Activated CD8-positive, alpha-beta memory T cell treated with anti-CD3 and anti-CD28 coated beads for 1 hour (primary cell): ENCODE results near the gene SCN9A.
"Not testable (repeated sequence)": the region's sequence is repeated elsewhere in the genome, so short reads cannot be mapped to it uniquely, and the experiment has no call there.

ENCODE experiments used
- DNase-seq, 2 donors: peaks; one replicate each; pipeline ENCODE4 v3.0.0-alpha.2; 2020; ENCODE audit warnings: low read depth in 1 of 2; ENCODE audit errors: extremely low read depth in 1 of 2

Gene SCN9A

DNA sequence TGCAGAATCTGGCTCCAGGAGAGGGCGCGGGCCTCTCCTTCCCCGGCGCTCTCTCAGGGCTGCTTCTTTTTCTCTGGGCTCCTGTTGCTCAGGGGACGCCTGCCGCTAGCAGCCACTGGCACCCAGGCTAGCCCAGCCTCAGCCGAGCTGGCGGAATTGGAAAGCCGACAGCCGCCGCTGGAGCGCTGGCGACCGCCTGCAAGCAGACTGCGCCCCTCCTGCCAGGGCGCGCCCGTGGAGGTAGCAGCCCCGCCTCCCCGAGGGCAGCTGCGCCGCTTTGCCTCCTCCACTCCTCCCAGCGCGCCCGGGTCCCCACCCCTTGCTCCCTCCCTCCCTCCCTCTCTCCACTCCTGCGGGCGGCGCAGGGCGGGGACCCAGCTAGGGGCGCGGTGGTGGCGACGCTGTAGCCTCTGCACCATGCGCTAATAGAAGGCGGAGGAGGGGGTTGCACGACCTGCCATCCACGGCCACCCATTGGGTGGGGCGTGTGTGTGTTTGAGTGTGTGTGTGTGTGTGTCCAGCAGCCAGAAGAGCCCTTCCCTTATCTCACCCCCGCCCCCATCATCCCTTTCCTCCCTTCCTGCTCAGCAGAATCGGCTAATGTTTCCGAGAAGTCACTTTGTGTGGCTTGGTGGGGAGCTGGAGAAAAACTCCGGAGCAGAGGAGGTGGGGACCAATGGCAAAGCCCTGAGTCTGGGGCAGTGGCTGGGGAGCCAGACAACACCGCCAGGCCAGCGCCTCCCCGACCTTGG is at the start of gene SCN9A:
Gene SCN9A, minus strand, starts transcription at position 209 of the 752 bp plus-strand sequence. CDS start 64,188 bp downstream, outside the sequence.
- DNase-seq, result no peak

DNA sequence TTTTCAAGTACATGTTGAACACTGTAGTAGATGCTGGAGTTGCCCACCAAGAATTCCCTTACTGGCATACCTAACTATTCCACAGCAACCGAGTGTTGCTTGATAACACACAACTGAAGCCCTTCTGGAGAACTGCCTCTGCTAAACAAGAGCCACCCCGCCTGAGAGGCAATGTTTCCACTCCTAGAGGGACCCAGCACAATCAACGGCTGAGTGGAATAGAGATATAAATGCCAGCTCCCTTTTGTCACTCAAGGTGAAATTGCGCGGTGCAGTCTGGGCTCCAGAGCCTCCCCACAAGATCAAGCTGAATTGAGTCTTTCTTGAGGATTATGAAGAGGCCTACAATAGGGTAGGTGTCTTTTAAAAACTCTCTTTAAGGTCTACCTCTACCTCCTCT is 49.1 kb upstream of the SCN9A start:
- DNase-seq, result no peak

DNA sequence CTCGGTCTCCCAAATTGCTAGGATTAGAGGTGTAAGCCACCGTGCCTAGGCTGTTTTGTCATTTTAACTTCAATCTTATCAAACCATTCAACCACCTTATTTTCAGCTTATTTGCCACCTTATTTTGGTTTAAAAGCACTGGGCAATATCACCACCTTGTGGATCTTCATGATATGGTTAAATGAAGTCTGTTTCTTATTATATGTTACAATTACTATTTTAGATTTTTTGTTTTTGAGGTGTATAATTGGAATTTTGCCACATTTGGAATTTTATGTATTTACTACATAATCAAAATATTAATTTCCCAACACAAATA is 43.8 kb upstream of the SCN9A start:
- DNase-seq, result no peak

DNA sequence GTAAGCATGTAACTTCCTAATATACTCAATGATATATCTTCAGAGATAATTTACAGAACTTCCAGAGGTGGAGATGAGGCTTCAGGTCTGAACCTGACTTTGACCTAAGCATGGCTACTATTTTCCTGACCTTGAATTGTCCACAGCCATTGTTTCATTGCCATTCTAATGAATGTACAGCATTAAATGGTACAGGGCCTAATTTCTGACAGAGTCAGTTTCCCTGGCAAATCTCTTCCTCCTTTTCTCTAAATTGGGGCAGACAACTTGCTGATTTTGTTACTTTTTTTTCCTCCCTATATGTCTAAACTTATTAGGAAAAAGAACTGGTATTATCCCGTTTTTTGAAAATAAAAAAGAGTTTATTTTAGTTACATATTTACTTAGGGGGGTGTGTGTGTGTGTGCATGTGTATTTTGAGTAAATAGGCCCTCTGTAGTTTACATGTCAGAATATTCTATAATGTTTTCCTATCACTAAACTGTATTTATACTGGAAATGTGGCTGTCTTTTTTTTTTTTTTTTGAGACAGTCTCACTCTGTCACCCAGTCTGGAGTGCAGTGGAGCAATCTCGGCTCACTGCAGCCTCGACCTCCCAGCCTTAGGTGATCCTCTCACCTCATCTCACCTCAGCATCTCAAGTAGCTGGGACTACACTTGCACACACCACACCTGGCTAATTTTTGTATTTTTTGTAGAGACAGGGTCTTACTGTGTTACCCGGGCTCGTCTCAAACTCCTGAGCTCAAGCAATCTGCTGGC is 43.3 kb upstream of the SCN9A start:
- no peak for DNase-seq

DNA sequence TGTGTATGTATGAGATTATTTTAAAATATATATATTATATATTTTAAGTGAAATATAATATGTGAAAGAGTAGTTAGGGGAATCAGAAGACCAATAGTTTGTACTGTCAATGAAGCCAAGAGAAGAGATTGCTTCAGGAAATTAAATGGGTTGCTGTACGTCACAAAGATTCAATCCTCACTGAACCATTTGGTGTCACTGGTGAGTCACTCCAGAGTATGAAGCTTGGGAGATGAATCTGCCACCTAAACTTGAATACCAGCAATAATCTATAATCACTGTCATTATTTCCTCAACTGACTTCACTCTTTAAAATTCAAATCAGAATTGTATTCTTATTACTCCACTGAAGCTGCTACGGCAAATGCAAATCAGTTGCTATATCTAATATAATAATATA is 41.9 kb upstream of the SCN9A start:
- DNase-seq, result no peak

DNA sequence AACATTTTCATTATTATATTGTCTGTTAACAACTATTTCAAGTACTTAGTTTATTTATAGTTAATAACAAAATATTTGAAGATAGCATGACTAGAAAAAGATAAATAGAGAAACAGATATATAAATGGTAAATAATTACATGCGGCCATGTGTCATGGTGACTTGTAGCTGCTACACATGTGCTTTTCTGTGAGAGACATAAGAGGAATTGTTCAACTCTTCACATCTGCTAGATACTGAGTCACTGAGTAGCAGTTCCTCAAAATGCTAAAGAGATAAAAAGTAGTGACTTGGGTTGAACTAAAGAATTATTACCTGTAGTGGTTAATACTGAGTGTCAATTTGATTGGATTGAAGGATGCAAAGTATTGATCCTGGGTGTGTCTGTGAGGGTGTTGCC is 37.5 kb upstream of the SCN9A start:
- DNase-seq, result no peak

DNA sequence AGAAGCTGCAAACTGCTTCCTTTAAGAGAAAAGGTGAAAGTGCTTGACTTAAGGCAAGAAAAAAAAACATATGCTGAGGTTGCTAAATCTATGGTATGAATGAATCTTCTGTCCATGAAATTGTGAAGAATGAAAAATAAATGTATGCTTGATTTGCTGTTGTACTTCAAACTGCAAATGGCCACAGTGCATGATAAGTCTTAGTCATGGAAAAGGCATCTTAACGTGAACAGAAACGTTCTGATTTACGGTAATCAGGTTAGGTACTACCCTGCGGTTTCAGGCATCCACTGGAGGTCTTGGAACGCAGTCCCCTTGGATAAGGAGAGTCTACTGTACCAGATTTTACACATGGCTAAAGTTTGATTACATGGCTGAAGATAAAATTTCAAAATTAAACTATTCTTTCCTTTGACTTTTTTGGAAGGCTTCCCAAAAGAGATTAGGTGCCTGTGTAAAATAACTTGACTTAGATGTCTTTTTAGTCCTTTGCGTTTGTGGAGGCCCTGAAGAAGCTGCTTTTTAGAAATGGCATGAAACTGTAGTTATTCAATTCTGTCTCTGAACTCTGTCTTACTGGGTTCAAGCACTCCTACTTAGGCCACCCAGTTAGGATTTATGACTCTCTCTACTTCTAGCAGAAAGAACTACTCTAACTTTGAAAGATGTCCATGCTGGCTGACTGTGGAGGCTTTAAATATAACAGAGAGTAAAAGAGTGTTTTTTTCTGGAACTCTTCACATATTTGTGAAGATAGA is 35.9 kb upstream of the SCN9A start:
- DNase-seq, result no peak

DNA sequence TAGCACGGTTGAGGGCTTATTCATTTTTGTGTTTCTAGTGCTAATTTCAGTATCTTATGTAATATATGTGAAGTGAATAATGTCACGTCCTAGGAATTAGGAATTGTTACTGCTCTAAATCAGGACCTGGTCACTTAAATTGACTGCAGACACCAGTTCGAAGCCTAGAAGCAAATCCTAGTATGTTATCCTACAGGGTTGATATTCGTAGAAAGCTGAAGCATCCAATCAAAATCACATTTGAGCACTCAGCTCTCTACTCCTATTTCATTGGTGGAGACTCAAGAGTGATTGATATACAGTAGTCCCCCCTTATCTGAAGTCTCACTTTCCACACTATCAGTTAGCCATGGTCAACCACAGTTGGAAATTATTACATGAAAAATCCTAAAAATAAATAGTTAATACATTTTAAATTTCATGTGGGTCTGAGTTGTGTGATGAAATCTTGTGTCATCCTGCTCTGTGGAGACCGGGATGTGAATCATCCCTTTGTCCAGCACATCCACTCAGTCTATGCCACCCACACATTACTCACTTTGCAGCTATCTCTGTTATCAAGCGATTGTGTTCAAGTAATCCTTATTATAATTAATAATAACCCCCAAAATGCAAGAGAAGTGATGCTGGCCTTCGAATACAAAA is 35.2 kb upstream of the SCN9A start:
- DNase-seq, result no peak

DNA sequence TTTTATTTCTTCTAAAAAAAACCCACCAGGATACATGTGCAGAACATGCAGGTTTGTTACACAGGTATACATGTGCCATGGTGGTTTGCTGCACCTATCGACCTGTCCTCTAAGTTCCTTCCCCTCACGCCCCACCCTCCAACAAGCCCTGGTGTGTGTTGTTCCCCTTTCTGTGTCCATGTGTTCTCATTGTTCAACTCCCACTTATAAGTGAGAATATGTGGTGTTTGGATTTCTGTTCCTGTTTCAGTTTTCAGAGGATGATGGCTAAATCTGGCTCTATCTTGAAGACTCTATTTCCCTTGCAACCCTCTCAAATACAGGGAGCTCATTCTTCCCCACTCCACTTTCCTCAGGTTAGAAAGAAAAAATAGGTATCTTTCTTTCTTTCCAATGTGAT is 32.0 kb upstream of the SCN9A start:
- not testable (repeated sequence) for DNase-seq

DNA sequence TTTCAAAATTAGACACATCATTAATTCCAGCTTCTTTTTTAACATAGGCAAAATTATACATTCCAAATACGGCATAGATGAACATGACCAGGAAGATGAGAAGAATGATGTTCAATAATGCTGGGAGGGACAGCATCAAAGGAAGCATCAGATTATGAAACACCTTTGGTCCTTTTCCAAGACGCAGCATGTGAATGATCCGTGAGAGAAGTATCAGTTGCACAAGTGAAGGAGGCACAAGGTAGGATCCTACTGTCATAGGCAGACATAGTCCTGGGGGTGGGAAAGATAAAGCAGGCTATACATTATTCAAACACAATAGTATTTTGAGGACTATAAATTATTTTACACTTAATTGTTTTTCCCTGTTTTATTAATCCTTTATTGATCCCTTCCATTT is 30.6 kb upstream of the SCN9A start:
- DNase-seq, result no peak

DNA sequence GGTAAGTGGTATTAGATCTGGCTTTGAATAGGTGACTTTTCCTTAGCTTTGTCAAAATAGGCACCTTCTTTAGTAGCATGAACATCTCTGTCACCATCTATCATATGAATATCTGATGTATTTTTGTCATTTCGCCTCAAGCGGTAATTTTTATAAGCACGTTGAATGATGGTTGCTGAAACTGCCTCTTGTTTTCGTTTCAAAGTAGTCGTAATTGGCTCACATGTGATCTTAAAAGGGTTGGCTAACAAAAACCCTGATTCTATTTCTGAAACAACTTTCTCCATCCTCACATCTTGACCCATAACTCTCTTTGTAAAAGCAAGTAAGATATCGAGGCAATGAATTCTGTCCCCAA is 29.8 kb upstream of the SCN9A start:
- no peak for DNase-seq

DNA sequence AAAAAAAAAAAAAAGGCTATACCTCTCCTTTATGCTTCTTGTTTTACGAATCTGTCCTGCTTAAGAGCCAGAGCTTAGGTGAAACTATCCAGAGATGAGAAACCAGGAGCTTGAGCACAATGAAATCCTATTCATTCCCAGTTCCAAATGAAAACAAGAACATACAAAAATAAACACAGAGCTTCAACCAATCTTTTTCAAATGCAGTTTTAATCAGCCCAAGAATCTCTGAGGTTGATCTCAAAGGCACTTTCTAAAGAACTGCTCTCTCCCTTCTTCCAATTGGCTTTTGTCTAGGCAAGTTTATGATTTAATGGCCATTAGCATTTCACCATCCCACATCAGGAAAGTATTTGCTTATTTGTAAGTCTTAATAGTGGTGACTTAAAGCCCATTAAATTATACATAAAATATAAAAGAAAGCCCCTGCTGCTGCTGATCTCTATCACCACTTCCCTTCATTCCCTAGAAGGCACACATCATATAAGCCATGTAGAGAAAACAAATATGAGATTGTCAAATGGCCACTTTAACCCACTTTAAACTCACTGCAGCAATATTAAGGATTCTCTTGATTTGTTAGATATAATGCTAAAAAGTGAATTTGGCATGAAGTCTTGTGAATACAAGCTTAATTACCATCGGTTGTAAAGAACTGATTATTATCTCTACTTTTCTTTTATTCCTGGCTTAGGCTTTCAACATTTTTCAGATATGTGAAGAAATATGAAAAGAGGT is 29.3 kb upstream of the SCN9A start:
- DNase-seq, result no peak

DNA sequence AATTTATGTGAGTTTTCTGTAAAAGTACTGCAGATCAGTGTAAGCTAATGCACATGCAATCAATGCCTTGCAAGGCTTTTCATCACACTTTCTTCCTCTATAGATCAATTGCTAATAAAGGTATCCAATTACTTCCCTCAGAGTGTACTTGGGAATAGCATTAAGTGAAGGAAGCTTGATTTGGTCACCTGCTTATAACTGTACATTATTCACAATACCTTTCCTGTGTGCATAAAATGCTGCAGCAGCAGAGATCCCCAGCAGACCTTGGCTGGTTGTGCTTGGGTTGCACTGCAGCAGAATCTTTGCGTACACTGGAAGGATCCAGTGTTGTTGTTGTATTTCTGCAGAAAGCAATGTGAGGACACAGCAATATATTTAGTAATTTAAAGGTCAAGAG is 18.5 kb upstream of the SCN9A start:
- no peak for DNase-seq

DNA sequence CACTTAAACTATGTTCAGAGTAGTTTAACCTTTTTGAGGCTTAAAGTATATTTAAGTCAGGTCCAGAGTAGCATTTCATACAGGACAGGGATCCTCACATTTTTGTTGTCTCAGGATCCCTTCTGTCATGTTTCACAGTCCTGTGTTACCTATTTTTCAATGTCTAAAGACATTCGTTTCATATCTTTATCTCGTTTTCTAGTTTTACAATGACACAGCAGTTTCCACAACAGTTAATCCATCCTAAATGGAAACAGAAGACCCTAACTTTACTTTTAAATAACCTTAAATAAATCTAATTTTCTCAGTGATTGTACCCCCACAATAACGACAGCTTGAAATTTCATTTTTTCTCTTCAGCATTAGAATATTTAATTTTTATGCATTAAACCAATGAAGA is 17.3 kb upstream of the SCN9A start:
- no peak for DNase-seq

DNA sequence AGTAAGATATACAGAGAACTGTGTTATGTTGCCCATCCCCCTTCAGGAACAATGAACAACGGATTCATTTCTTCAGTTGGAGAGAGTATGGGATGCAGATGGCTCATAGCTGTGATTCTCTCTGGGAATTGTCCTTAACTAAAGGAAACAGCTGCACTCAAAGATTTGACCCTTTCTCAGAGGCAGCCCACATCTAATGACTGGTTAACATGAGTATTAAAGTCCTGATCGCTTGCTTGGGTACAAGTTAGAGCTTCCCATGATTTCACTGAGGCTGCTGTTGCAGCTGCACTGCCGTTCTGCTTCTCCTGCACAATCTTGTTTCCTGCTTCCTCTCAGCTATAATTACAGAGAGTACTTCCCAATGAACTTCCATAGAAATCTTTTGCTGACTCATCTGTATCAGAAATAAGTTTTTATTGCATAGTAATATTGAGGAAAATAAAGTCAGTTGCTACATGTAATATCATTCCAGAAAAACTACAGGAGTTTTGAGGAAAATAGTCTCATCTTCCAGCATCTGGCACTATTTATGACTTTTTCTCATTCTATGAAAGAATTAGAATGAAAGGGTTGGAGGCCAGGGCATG is 12.8 kb upstream of the SCN9A start:
- no peak for DNase-seq

DNA sequence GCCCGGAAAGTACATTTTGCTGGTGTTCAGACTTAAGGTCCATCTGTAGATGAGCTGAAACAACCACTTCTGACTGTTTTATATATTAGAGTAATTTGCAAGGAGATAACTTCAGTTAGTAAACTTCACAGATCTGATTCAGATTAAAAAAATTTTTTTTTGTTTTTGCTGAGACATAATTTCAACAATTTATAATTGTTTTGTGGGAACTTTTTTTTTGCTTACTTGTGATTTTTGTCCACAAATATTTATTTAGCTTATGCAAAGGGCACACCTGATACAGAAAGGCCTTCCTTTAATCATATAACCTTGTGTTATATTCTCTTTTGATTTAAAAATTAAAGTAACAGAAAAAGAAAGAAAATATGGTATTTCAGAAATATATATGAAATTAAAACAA is 9.6 kb upstream of the SCN9A start:
- DNase-seq, result no peak

DNA sequence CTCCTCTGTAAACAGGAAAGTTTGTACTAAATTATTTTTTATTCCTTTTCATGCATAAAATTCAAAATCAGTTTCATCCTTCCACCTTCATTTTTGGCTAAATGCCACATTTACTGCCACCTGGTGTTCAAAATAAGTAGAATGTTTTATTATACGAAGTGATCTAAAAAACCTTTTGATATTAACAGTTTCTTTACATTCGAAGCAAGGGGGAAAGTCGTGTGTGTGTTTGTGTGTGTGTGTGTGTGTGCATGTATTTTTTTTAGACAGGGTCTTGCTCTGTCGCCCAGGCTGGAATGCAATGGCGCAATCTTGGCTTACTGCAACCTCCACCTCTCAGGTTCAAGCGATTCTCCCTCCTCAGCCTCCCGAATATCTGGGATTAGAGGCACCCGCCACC is 9.0 kb upstream of the SCN9A start:
- DNase-seq, result no peak

DNA sequence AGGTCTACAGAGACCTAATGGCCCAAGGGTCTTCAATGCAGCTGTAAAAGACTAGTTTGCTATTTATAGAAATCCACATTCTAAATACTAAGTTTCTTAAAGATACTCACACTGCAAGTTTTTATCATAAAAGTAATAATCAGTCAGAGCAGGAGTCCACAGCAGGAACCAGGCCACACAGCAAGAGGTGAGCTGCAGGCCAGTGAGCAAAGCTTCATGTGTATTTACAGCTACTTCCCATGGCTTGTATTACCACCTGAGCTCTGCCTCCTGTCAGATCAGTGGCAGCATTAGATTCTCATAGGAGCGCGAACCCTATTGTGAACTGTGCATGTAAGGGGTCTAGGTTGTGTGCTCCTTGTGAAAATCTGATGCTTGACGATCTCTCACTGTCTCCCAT is 6.7 kb upstream of the SCN9A start:
- DNase-seq, result no peak

DNA sequence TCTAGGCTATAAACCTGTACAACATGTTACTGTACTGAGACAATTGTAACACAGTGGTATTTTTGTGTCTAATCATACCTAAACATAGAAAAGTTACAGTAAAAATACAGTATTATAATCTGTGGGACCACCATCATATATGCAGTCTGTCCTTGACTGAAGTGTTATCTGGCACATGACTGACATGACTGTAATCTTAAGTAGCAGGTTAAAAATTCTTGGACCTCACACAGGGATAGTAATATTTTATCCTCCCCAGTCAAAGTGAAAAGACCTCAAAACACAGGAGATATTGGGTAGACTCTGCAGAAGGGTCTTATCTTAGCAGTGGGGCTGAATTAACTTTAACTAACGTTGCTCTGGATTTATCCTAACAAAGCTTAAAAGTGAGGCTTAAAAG is 4.9 kb upstream of the SCN9A start:
- DNase-seq, result no peak

DNA sequence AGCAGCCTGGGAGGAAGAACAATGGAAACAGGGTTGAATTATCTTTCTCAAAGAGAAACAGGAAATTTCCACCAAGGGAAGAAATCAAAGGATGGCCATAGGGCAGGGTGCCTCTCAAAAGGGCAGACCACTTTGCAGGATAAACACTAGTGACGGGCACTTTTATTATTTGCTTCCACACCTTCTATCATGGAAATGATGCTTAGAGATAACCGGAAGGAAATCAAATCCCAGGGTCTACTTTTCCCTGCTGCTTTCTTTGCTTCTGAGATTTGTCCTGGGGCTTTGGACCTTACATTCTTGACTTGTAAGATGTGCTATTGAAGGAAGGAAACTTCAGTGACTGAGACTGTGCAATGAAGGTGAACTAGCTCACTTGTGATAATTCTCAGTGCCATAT is 1.1 kb upstream of the SCN9A start:
- no peak for DNase-seq

DNA sequence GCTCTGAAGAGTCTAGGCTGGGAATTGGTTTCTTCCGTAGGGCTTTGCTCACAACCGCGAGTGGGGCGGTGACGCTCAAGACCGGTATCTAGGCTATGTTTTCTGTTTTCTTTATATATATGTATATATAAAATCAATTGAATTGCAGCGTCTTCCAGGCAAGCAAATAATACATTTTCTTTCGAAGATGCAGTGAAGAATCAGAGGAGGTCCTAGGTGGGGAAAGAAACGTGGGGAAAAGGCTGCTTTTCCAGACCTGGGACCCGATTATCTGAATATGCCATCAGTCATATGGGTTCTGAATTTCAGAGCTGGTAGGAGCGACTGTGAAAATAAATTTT is 714 bp upstream of the SCN9A start:
- no peak for DNase-seq
